HG02642 (cell line): Measurements from ENCODE around the gene IFNL2.

Experiments
- ATAC-seq: cut with Tn5 transposase; IDR thresholded peaks from one replicate; pipeline ENCODE4 v1.9.1; 2021; ENCODE audit warnings: mild to moderate bottlenecking; ENCODE audit not compliant: unreplicated experiment, poor library complexity

The IFNL2 gene

DNA sequence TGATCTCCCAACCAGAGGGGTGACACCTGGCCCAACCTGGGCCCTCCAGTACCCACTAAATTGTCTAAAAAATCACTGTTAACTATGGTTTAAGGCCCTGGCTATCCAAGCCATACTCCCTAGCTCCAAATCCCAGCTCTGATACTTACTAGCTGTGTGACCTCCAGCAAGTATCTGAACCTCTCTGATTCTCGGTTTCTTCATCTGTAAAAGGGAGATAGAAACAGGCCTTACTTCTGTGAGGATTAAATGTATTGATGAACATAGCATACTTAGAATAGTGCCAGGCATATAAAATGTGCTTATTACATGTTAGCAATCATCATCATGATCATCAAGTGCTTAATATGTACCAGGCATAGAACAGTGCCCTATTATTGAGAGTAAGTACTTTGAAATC is 47.7 kb downstream of the IFNL2 start:
- ATAC-seq = no peak

DNA sequence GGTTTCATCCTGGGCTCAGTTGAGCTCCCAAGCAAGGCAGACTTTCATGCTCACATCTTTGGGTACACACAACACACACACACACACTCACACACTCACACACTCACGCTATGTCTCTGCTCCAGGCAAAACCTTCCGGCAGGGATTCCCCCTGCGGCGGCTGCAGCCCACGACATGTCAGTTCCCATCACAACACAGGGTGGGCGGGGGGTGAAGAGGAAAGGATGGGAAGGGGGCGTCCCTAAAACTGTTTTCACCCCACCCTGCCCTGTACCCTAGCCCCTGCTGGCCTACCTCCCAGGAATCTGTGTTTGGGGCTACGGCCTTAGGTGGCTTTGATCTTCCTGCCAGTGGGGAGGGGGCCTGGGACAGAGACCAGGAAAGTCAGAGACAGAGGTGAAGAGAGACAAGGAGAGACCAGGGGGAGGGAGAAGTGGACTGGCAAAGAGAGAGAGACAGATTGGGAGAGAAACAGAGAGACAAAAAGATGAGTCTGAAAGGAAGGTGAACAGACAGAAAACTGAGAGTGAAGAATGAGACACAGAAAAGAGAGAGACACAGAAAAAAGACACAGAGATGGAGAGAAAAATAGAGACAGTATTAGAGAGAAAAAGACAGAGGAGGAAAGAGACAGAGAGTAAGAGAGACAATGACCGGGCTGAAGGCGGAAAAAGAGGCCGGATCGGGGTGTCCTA is 48.6 kb downstream of the IFNL2 start:
- ATAC-seq = no peak

GRCh38 chr19:39317476-39317875 is 49.3 kb downstream of the IFNL2 start:
- ATAC-seq = no peak

DNA sequence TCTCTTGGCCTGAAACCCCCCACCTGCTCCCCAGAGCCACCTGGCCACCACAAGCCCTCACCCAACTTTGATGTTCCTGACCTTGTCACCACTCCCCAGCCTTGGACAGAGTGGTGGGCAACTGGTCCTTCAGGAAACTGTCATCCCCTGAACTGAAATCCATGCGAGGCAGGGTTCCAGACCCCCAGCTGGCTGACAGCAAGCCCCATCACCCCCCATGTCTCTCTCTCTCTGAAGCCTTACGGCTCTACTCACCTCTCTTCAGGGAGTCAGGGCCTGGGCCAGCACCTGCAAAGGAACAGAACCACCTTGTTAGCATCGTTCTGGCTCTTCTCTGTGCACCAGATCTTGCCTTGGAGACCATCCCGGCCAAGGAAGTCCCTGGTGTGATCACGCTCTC is 49.9 kb downstream of the IFNL2 start:
- ATAC-seq = no peak

DNA sequence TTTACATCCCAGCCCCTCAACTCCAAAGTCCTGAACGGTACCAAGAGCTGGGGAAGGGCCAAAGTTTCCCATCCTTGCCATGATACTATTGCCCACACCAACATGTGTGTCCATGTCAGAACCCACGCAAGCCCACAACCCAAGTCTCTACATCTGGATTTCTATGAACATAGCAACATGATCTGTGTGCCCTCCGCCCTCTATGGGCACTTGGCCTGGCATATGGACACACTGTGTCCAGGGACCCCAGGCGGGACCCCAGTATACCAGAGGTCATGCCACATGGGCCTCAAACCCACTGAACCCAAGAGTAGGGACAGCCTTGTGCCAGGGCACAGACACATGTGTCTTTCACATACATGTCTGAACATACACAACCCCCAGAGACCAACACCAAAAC is 50.5 kb downstream of the IFNL2 start:
- no peak for ATAC-seq

DNA sequence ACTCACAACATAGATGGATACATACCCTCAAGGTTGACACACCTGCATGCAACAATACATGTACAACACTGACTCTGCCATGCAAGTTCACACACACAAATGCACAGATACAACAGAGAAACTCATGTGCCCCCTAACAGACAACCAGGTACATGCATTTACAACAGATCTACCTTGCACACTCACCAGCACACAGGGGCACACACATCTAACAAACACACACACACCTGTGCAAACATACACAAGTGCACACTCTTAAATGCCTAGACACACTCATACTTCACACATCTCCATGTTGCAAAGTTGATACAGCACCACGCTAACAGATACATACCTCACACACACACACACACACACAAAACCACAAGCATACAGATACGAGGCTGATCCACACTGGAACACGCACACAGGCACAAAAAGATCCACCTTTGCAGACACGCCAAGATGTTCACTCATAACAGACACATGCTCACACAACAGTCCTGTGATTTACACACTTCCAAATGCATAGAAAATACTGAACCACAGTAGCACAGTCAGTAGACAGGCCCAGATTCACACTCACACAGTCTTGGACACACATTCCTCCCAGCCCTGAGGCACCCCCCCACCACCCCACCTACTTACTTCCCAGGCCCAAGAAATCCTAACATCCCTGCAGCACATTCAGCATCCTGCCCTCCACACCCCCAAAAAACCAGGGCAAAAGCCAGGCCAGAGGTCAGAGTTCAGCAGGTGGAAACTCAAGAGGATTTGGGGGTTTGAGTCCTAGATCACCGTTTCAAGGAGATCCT is 51.1 kb downstream of the IFNL2 start:
- ATAC-seq = no peak
